H1 (cell line): ENCODE results near the gene SIPA1L3. TPM values are rescaled to one million over a fixed set of nuclear protein-coding genes. Genes with fewer than 3 reads are reported as not detected.

Experiments used
- CTCF ChIA-PET: fragments of 300-600 bp; sonication (Branson Sonifier 250); formaldehyde crosslinking; loops from one replicate; lab custom pipeline; 2021; ENCODE audit not compliant: partially characterized antibody; lab: Charles Lee
- POLR2A ChIA-PET: fragments of 300-600 bp; sonication (Branson Sonifier 250); formaldehyde crosslinking; loops from one replicate; lab custom pipeline; 2021; ENCODE audit warnings: inconsistent platforms; ENCODE audit not compliant: partially characterized antibody; lab: Charles Lee
- DNase-seq, 2 experiments: peaks; one replicate each; pipeline versions ENCODE4 v3.0.0 to v3.0.0-alpha.2; 2010 to 2022; ENCODE audit warnings: low spot score in 2 of 2, low read depth in 1 of 2, mixed read lengths in 1 of 2
- FAIRE-seq: peaks from 2 replicates; lab custom pipeline; 2011; peaks lifted over from hg19 to GRCh38; lab: Jason Lieb, UNC
- H2AFZ ChIP-seq: 2 replicates; pipeline ENCODE4 v1.8.1; 2012; ENCODE audit warnings: low read length, inconsistent platforms
- H2AK5ac ChIP-seq: 2 replicates; pipeline ENCODE4 v1.6.1; 2013; ENCODE audit warnings: low read depth, low read length
- H2BK120ac ChIP-seq: replicated peaks from 2 replicates; pipeline ENCODE3; 2013; ENCODE audit warnings: low read depth, low read length, inconsistent platforms
- H2BK12ac ChIP-seq: 2 replicates; pipeline ENCODE4 v1.6.1; 2013; ENCODE audit warnings: low read depth, low read length
- H2BK15ac ChIP-seq: 2 replicates; pipeline ENCODE4 v1.6.1; 2013; ENCODE audit warnings: low read length
- H2BK20ac ChIP-seq: 2 replicates; pipeline ENCODE4 v1.6.1; 2013; ENCODE audit warnings: low read length
- H2BK5ac ChIP-seq: 2 replicates; pipeline ENCODE4 v1.6.1; 2013; ENCODE audit warnings: low read depth, low read length
- H3K14ac ChIP-seq: 2 replicates; pipeline ENCODE4 v1.6.1; 2013; ENCODE audit warnings: inconsistent platforms; ENCODE audit not compliant: insufficient read length
- H3K18ac ChIP-seq: 2 replicates; pipeline ENCODE4 v1.6.1; 2013; ENCODE audit warnings: low read length; ENCODE audit errors: extremely low read depth
- H3K23ac ChIP-seq: 2 replicates; pipeline ENCODE4 v1.6.1; 2013; ENCODE audit warnings: inconsistent platforms; ENCODE audit not compliant: insufficient read length
- H3K23me2 ChIP-seq: 2 replicates; pipeline ENCODE4 v1.6.1; 2013; ENCODE audit warnings: low read depth, low read length
- H3K27ac ChIP-seq: 2 replicates; pipeline ENCODE4 v1.6.1; 2011; ENCODE audit warnings: low read depth, low read length, inconsistent platforms
- H3K27me3 ChIP-seq, 4 experiments: replicated peaks in 1 of 4; 1 replicate in 1 of 4; 2 replicates in 3 of 4; pipeline versions ENCODE4 v1.6.1 to v1.8.1; 2011 to 2013; ENCODE audit warnings: low read length in 3 of 4, mild to moderate bottlenecking in 3 of 4, inconsistent platforms in 2 of 4, mixed read lengths in 2 of 4, moderate library complexity in 1 of 4; ENCODE audit not compliant: control insufficient read depth in 3 of 4, insufficient read depth in 3 of 4; ENCODE audit errors: extremely low read depth in 1 of 4
- H3K36me3 ChIP-seq, 4 experiments: 2 replicates each; pipeline versions ENCODE4 v1.6.1 to v1.8.1; 2011 to 2013; ENCODE audit warnings: mild to moderate bottlenecking in 4 of 4, low read length in 3 of 4, moderate library complexity in 2 of 4, control low read depth in 1 of 4, inconsistent platforms in 1 of 4; ENCODE audit not compliant: insufficient read depth in 4 of 4, control insufficient read depth in 2 of 4
- H3K4ac ChIP-seq: replicated peaks from 2 replicates; pipeline ENCODE3; 2013; ENCODE audit warnings: low read length, low read depth, mixed read lengths, inconsistent platforms; ENCODE audit not compliant: insufficient read length
- H3K4me1 ChIP-seq, 4 experiments: replicated peaks in 1 of 4; 1 replicate in 1 of 4; 2 replicates in 3 of 4; pipeline versions ENCODE4 v1.6.1 to v1.8.1; 2011 to 2013; ENCODE audit warnings: low read length in 3 of 4, inconsistent platforms in 2 of 4, mixed read lengths in 1 of 4; ENCODE audit not compliant: insufficient read depth in 4 of 4, control insufficient read depth in 3 of 4
- H3K4me2 ChIP-seq, 2 experiments: 2 replicates each; pipeline versions ENCODE4 v1.6.1 to v1.8.1; 2011 to 2013; ENCODE audit warnings: low read depth in 2 of 2, low read length in 2 of 2, control low read depth in 1 of 2, inconsistent platforms in 1 of 2, mild to moderate bottlenecking in 1 of 2; ENCODE audit not compliant: insufficient read depth in 1 of 2
- H3K4me3 ChIP-seq, 4 experiments: fragments of 200-600, 300-600 bp in 1 of 4; sonication (generic), shearing (Covaris generic), sonication (Bioruptor Twin) in 1 of 4; 2 replicates each; pipeline versions ENCODE4 v1.5.1 to v1.8.1; 2011 to 2016; ENCODE audit warnings: low read length in 4 of 4, low read depth in 3 of 4, control low read depth in 2 of 4, inconsistent platforms in 2 of 4, mild to moderate bottlenecking in 2 of 4, mixed read lengths in 1 of 4, moderate library complexity in 1 of 4; ENCODE audit not compliant: insufficient read depth in 2 of 4; ENCODE audit errors: extremely low read depth in 1 of 4
- H3K56ac ChIP-seq: replicated peaks from 2 replicates; pipeline ENCODE3; 2013; ENCODE audit warnings: low read depth, mild to moderate bottlenecking, mixed read lengths, low read length, inconsistent platforms; ENCODE audit not compliant: insufficient read length
- H3K79me1 ChIP-seq: 2 replicates; pipeline ENCODE4 v1.6.1; 2013; ENCODE audit warnings: low read depth, low read length, control low read depth
- H3K79me2 ChIP-seq, 2 experiments: 2 replicates each; pipeline versions ENCODE4 v1.6.1 to v1.8.1; 2012 to 2013; ENCODE audit warnings: low read length in 2 of 2, mild to moderate bottlenecking in 2 of 2, inconsistent platforms in 1 of 2; ENCODE audit not compliant: insufficient read depth in 2 of 2, control insufficient read depth in 1 of 2
- H3K9ac ChIP-seq, 4 experiments: replicated peaks in 1 of 4; 1 replicate in 1 of 4; 2 replicates in 3 of 4; pipeline versions ENCODE4 v1.6.1 to v1.8.1; 2011 to 2013; ENCODE audit warnings: low read depth in 3 of 4, low read length in 3 of 4, control low read depth in 2 of 4, mild to moderate bottlenecking in 2 of 4, moderate library complexity in 2 of 4, inconsistent platforms in 1 of 4; ENCODE audit errors: extremely low read depth in 1 of 4
- H3K9me3 ChIP-seq, 2 experiments: 2 replicates each; pipeline versions ENCODE4 v1.6.1 to v1.8.1; 2012 to 2013; ENCODE audit warnings: mild to moderate bottlenecking in 2 of 2, moderate library complexity in 2 of 2, control low read depth in 1 of 2, inconsistent platforms in 1 of 2, low read depth in 1 of 2, low read length in 1 of 2, mixed read lengths in 1 of 2; ENCODE audit not compliant: insufficient read depth in 2 of 2
- H4K20me1 ChIP-seq, 2 experiments: replicated peaks in 1 of 2; 2 replicates each; pipeline versions ENCODE3 to v1.8.1; 2011 to 2013; ENCODE audit warnings: inconsistent platforms in 2 of 2, low read length in 2 of 2, mild to moderate bottlenecking in 1 of 2; ENCODE audit not compliant: insufficient read depth in 2 of 2, control insufficient read depth in 1 of 2
- H4K5ac ChIP-seq: 2 replicates; pipeline ENCODE4 v1.6.1; 2013; ENCODE audit warnings: low read length, low read depth, mixed read lengths, inconsistent platforms; ENCODE audit not compliant: insufficient read length
- H4K8ac ChIP-seq: 2 replicates; pipeline ENCODE4 v1.8.0; 2013; ENCODE audit warnings: mild to moderate bottlenecking, moderate library complexity, low read length, inconsistent platforms; ENCODE audit not compliant: insufficient read depth; ENCODE audit errors: extremely low read depth
- H4K91ac ChIP-seq: replicated peaks from 2 replicates; pipeline ENCODE3; 2013; ENCODE audit warnings: low read length, mixed read lengths, inconsistent platforms; ENCODE audit not compliant: insufficient read length
- EP300 ChIP-seq, 2 experiments: IDR thresholded peaks; 1 replicate in 1 of 2; 2 replicates in 1 of 2; pipeline ENCODE4 v1.6.1; 2011 to 2012; ENCODE audit warnings: low read depth in 2 of 2, low read length in 2 of 2, mild to moderate bottlenecking in 2 of 2, borderline replicate concordance in 1 of 2, inconsistent platforms in 1 of 2, moderate library complexity in 1 of 2
- KDM5A ChIP-seq: fragments of 200-600 bp; IDR thresholded peaks from 2 replicates; pipeline ENCODE4 v1.7.1; 2012; ENCODE audit warnings: mild to moderate bottlenecking, low read length, inconsistent platforms, mixed read lengths
- MAFK ChIP-seq: IDR thresholded peaks from 2 replicates; pipeline ENCODE4 v1.6.1; 2012; ENCODE audit warnings: low read depth, mild to moderate bottlenecking, improper control_type of control experiment, low read length
- SIX5 ChIP-seq: IDR thresholded peaks from 2 replicates; pipeline ENCODE4 v1.6.1; 2011; ENCODE audit warnings: mild to moderate bottlenecking, low read depth, low read length
- WGBS, 2 experiments: shearing (Covaris generic) in 1 of 2; methylation state at CpG; one replicate each; pipeline versions ENCODE4 v1.1.6 to v1.1.7; 2013 to 2015; ENCODE audit warnings: low lambda C conversion rate in 2 of 2, mixed read lengths in 2 of 2, inconsistent platforms in 1 of 2, low coverage in 1 of 2, missing lambda C conversion rate in 1 of 2; ENCODE audit not compliant: insufficient replicate concordance in 2 of 2, insufficient coverage in 1 of 2, insufficient read length in 1 of 2; ENCODE audit errors: extremely low coverage in 1 of 2, missing lambda C conversion rate in 1 of 2; 5-methylcytosine and 5-hydroxymethylcytosine counted together
- polyA plus RNA-seq, 7 experiments: library from polyadenylated mRNA; depleted of rRNA in 3 of 7; stranded (reverse) in 5 of 7; unstranded in 2 of 7; fragments of >200 nt in 5 of 7; fragments of 200-250 nt in 2 of 7; gene quantifications; 1 replicate in 5 of 7; 2 replicates in 1 of 7; 4 replicates in 1 of 7; pipeline versions ENCODE4 v1.2.1 to v1.2.3, GENCODE V29; 2011 to 2013; ENCODE audit warnings: missing spikeins in 2 of 7, mixed read lengths in 2 of 7
- total RNA-seq: library from RNA; stranded (reverse); fragmentation: NEBNext Ultra II Directional; extraction: Animal tissue kit (Norgen Biotek cat#: 25700); gene quantifications from 2 replicates; pipeline ENCODE4 v1.2.1, GENCODE V29; 2021

Gene SIPA1L3
- total and polyA plus RNA-seq, 2 of the 8 experiments (the other 6 are each of a cell fraction or from before 2014, with no cell fraction given), result 15.0 to 54.9 TPM

DNA sequence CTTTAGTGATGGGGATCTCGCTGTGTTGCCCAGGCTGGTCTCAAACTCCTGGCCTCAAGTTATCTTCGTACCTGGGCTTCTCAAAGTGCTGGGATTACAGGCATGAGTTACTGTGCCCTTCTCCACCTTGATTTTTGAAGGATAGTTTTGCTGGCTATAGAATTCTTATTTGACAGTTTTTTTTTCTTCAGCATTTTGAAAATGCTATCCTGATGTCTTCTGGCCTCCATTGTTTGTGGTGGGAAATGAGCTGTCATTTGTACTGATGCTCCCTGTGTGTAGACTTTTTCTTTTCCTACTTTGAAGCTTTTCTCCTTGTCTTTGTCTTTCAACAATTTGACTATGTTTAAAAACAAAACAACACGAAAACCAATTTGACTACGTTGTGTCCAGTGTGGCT lies 54.2 kb downstream of the SIPA1L3 start:
- H3K9ac ChIP-seq, result no peak overlapping the region
- TF ChIP-seq KDM5A (no peak), SIX5 (no peak), EP300 (IDR thresholded peaks at IDR 0.05; ENCODE audit: borderline replicate concordance in 1 of 2, low read depth in 2 of 2, low read length in 2 of 2) (no peak), MAFK (no peak)
- CTCF ChIA-PET, result interaction anchor here (0.6 kb wide), 1 partner anchor 16 kb away, joined by 3 read pairs; no protein-coding TSS in a partner anchor
- H2BK5ac ChIP-seq, result no peak overlapping the region
- H4K5ac ChIP-seq, result no peak overlapping the region
- H3K18ac ChIP-seq, result no peak overlapping the region
- no peak overlapping the region for H3K4me2 ChIP-seq
- H3K4me1 ChIP-seq, result peaks cover 0 to 2% (median 0%) of the 10 kb centered on the region in 4 experiments; a peak in 2 of 7 replicates
- H3K56ac ChIP-seq, result no peak overlapping the region
- H3K14ac ChIP-seq, result no peak overlapping the region
- H2BK120ac ChIP-seq, result no peak overlapping the region
- peaks cover 0 to 2% (median 0%) of the 10 kb centered on the region in 4 experiments; a peak in 1 of 8 replicates for H3K36me3 ChIP-seq
- H4K20me1 ChIP-seq, result peaks cover 3 to 4% of the 10 kb centered on the region in 2 experiments
- 0 out of 4 replicates have a peak, but pooled peaks cover 0 to 3% of the 10 kb centered on the region in 2 experiments for H3K9me3 ChIP-seq
- POLR2A ChIA-PET, result interaction anchor here (0.8 kb wide), 1 partner anchor 34 kb away, joined by 3 read pairs; no protein-coding TSS in a partner anchor
- H2BK15ac ChIP-seq, result no peak overlapping the region
- no peak overlapping the region for H3K4ac ChIP-seq
- no peak overlapping the region for H2BK12ac ChIP-seq
- 96% methylated on average over 4 of the region's 4 CpGs; no CpG with 5 or more reads in 1 of the 2 experiments for WGBS, 2 experiments
- no peaks in the 10 kb centered on the region for H3K23me2 ChIP-seq
- H4K91ac ChIP-seq, result no peak overlapping the region
- H2AFZ ChIP-seq, result no peak overlapping the region
- FAIRE-seq (no peak), DNase-seq (no peak)
- H4K8ac ChIP-seq, result no peak overlapping the region
- no peak overlapping the region for H3K27ac ChIP-seq
- H3K23ac ChIP-seq, result no peak overlapping the region
- no peak overlapping the region for H2BK20ac ChIP-seq
- H3K79me1 ChIP-seq, result peaks cover 6% of the 10 kb centered on the region; the same call in 1 of the 2 replicates
- H2AK5ac ChIP-seq, result no peak overlapping the region
- H3K4me3 ChIP-seq, result no peak overlapping the region
- peaks cover 0 to 72% of the 10 kb centered on the region in 2 experiments for H3K79me2 ChIP-seq
- no peaks in the 10 kb centered on the region for H3K27me3 ChIP-seq
